ENCODE measurements around the gene DEPDC7. TPM values are rescaled to one million over a fixed set of nuclear protein-coding genes. Genes with fewer than 3 reads are reported as not detected.
"Not testable (repeated sequence)": the region's sequence is repeated elsewhere in the genome, so short reads cannot be mapped to it uniquely, and the experiment has no call there.

Gene DEPDC7
- polyA plus RNA-seq, 2 of the 4 experiments (the other 2 are of a cell fraction), result 15.3 to 16.6 TPM

GRCh38 chr11:33045551-33046255 lies 30.0 kb downstream of the DEPDC7 start:
- POLR2A ChIA-PET, result interaction anchor here (1.4 to 2.0 kb wide), 2 partner anchors 15 to 20 kb away, joined by 3 to 6 read pairs; no protein-coding TSS in a partner anchor
- no peak for FAIRE-seq

GRCh38 chr11:33048701-33049100 lies 33.0 kb downstream of the DEPDC7 start:
- not testable (repeated sequence) for ATAC-seq; H3K4me3 ChIP-seq; DNase-seq (ENCODE audit: low read depth in 1 of 2, low spot score in 1 of 2); H3K9me3 ChIP-seq; H3K4me2 ChIP-seq; FAIRE-seq
- Histone ChIP-seq H3K27ac (peak overlapping the region; percentile 91 to 96; a peak in 5 of 6 replicates), H3K4me1 (peaks cover 85% of the 10 kb centered on the region)
- WGBS (ENCODE audit: missing lambda C conversion rate), result 86% methylated on average over 6 of the region's 6 CpGs
- ChIA-PET CTCF (interaction anchor here (0.7 to 8.5 kb wide), 3 partner anchors 18 to 173 kb away, joined by 3 to 76 read pairs (median 3); no protein-coding TSS in a partner anchor), POLR2A (interaction anchor here (1.3 kb wide), 1 partner anchor 9 kb away, joined by 8 read pairs; the partner anchor contains the start of gene TCP11L1)

More at GRCh38 chr11:33045551-33046255, 30.0 kb downstream of the DEPDC7 start:
- Histone ChIP-seq H3K4me1 (peaks cover 97% of the 10 kb centered on the region), H3K27ac (peak overlapping the region; percentile 91 to 96), H3K4me3 (no peak overlapping the region), H3K4me2 (peak overlapping the region; percentile 70), H3K9me3 (no peaks in the 10 kb centered on the region)
- CTCF ChIA-PET, result interaction anchor here (1.4 to 8.5 kb wide), 4 partner anchors 10 to 86 kb away, joined by 4 to 76 read pairs (median 9); no protein-coding TSS in a partner anchor
- TF ChIP-seq GATA3 (IDR thresholded peaks at IDR 0.05; ENCODE audit: borderline replicate concordance) (peak; percentile 29; the same call in 1 of the 2 replicates), ESRRA (IDR thresholded peaks at IDR 0.05; ENCODE audit: borderline replicate concordance, low read length) (no peak; the same call in 1 of the 2 replicates), RCOR1 (IDR thresholded peaks at IDR 0.05; ENCODE audit: low read depth, low read length) (no peak)
- DNase-seq (ENCODE audit: low read depth in 1 of 2, low spot score in 1 of 2) (peak in 1 of 2 experiments; percentile 86), ATAC-seq (peak in 1 of 2 experiments; percentile 69; a peak in 3 of 6 replicates)
- WGBS (ENCODE audit: missing lambda C conversion rate), result 64% methylated on average over 8 of the region's 8 CpGs

GRCh38 chr11:33049565-33050408 lies 34.1 kb downstream of the DEPDC7 start:
- H3K4me2 ChIP-seq, result peak overlapping the region; percentile 49
- DNase-seq (ENCODE audit: low read depth in 1 of 2, low spot score in 1 of 2), result peak in 1 of 2 experiments; percentile 60
- peaks cover 86% of the 10 kb centered on the region for H3K4me1 ChIP-seq
- peak; percentile 99 for TF ChIP-seq EHF (CRISPR knock-in tag; IDR thresholded peaks at IDR 0.05)
- 0 out of 2 replicates have a peak, but pooled peaks have one; percentile 48 for TF ChIP-seq FOSB (CRISPR knock-in tag; IDR thresholded peaks at IDR 0.05)
- peak; percentile 84 for TF ChIP-seq HEYL (CRISPR knock-in tag; IDR thresholded peaks at IDR 0.05)
- TF ChIP-seq HOXA7 (CRISPR knock-in tag; IDR thresholded peaks at IDR 0.05), result peak; percentile 92
- peak; percentile 96 for TF ChIP-seq ZSCAN20 (CRISPR knock-in tag; IDR thresholded peaks at IDR 0.05)
- TF ChIP-seq HOXB13 (CRISPR knock-in tag; IDR thresholded peaks at IDR 0.05; ENCODE audit: low read depth), result peak; percentile 96
- peak; percentile 97 for TF ChIP-seq HOXB5 (CRISPR knock-in tag; IDR thresholded peaks at IDR 0.05)
- TF ChIP-seq ZNF302 (CRISPR knock-in tag; IDR thresholded peaks at IDR 0.05), result peak; percentile 97
- peak; percentile 95 for TF ChIP-seq FOXS1 (CRISPR knock-in tag; IDR thresholded peaks at IDR 0.05)
- TF ChIP-seq NPAS2 (CRISPR knock-in tag; IDR thresholded peaks at IDR 0.05; ENCODE audit: borderline replicate concordance), result peak; percentile 73
- peak; percentile 87 for TF ChIP-seq ATOH8 (CRISPR knock-in tag; IDR thresholded peaks at IDR 0.05; ENCODE audit: low read depth)
- H3K9me3 ChIP-seq, FAIRE-seq, POLR2A ChIA-PET, H3K4me3 ChIP-seq: not testable (repeated sequence)
- 49% methylated on average over 3 of the region's 3 CpGs for WGBS (ENCODE audit: missing lambda C conversion rate)
- CTCF ChIA-PET, result interaction anchor here (6.4 kb wide), 1 partner anchor 16 kb away, joined by 45 read pairs; no protein-coding TSS in a partner anchor
- H3K27ac ChIP-seq, result peak overlapping the region; percentile 91 to 96
- peak in 1 of 2 experiments; percentile 14; a peak in 1 of 6 replicates for ATAC-seq

GRCh38 chr11:33052231-33052630 lies 36.6 kb downstream of the DEPDC7 start:
- DNase-seq (ENCODE audit: low read depth in 1 of 2, low spot score in 1 of 2) (no peak), ATAC-seq (no peak), FAIRE-seq (no peak)
- POLR2A ChIA-PET, result interaction anchor here (0.7 kb wide), 1 partner anchor 34 kb away, joined by 4 read pairs; no protein-coding TSS in a partner anchor
- Histone ChIP-seq H3K4me1 (peaks cover 85% of the 10 kb centered on the region), H3K4me2 (no peak overlapping the region), H3K27ac (peak overlapping the region in 1 of 2 experiments; percentile 28; a peak in 1 of 6 replicates), H3K9me3 (no peaks in the 10 kb centered on the region), H3K4me3 (no peak overlapping the region)
- CTCF ChIA-PET, result interaction anchor here (0.6 to 6.4 kb wide), 2 partner anchors 13 to 145 kb away, joined by 4 to 45 read pairs; no protein-coding TSS in a partner anchor
- 94% methylated on average over 2 of the region's 2 CpGs for WGBS (ENCODE audit: missing lambda C conversion rate)
- TF ChIP-seq POLR2A (IDR thresholded peaks at IDR 0.05; ENCODE audit: low read length) (no peak), JUN (IDR thresholded peaks at IDR 0.05) (no peak), BHLHE40 (IDR thresholded peaks at IDR 0.05; ENCODE audit: low read depth, low read length) (no peak), JUNB (IDR thresholded peaks at IDR 0.05) (no peak), KDM5A (IDR thresholded peaks at IDR 0.05) (no peak), SREBF2 (IDR thresholded peaks at IDR 0.05) (no peak), SMC3 (IDR thresholded peaks at IDR 0.05) (no peak), CHD4 (IDR thresholded peaks at IDR 0.05; ENCODE audit: borderline replicate concordance) (no peak), NPAS2 (CRISPR knock-in tag; IDR thresholded peaks at IDR 0.05; ENCODE audit: borderline replicate concordance) (no peak), HEYL (CRISPR knock-in tag; IDR thresholded peaks at IDR 0.05) (no peak), USF2 (IDR thresholded peaks at IDR 0.05) (no peak), NR3C1 (IDR thresholded peaks at IDR 0.05) (no peak)
